ENCODE results near the gene PLCD4. TPM values are rescaled to one million over a fixed set of nuclear protein-coding genes. Genes with fewer than 3 reads are reported as not detected.
A peak's percentile ranks its signal among the peaks of the same experiment; 100 is the strongest.

Gene PLCD4
- total RNA-seq, 1 donor from 2014 or later: 0.08 TPM

- Histone ChIP-seq H3K36me3 (ENCODE audit: control insufficient read depth, insufficient read depth, low read length) (no peaks in the 10 kb centered on the region), H3K27me3 (ENCODE audit: control insufficient read depth, insufficient read depth, low read length) (no peaks in the 10 kb centered on the region), H3K4me3 (ENCODE audit: low read depth, low read length) (no peak overlapping the region)
- no peak for TF ChIP-seq CTCF (IDR thresholded peaks at IDR 0.05; ENCODE audit: insufficient read depth, low read length, poor library complexity, severe bottlenecking)
- DNase-seq (ENCODE audit: low read depth): peak; percentile 10
Observed at GRCh38 chr2:218605432-218605831, 2.3 kb upstream of the PLCD4 start.

- H3K27me3 ChIP-seq (ENCODE audit: control insufficient read depth, insufficient read depth, low read length): no peaks in the 10 kb centered on the region
- TF ChIP-seq CTCF (IDR thresholded peaks at IDR 0.05; ENCODE audit: insufficient read depth, low read length, poor library complexity, severe bottlenecking): no peak
- DNase-seq (ENCODE audit: low read depth): no peak
- H3K36me3 ChIP-seq (ENCODE audit: control insufficient read depth, insufficient read depth, low read length): no peaks in the 10 kb centered on the region
- H3K4me3 ChIP-seq (ENCODE audit: low read depth, low read length): no peak overlapping the region
Observed at GRCh38 chr2:218615868-218616315, 8.2 kb downstream of the PLCD4 start.

GRCh38 chr2:218618102-218618860, 10.6 kb downstream of the PLCD4 start:
- Histone ChIP-seq H3K27me3 (ENCODE audit: control insufficient read depth, insufficient read depth, low read length) (no peaks in the 10 kb centered on the region), H3K4me3 (ENCODE audit: low read depth, low read length) (no peak overlapping the region), H3K36me3 (ENCODE audit: control insufficient read depth, insufficient read depth, low read length) (no peaks in the 10 kb centered on the region)
- TF ChIP-seq CTCF (IDR thresholded peaks at IDR 0.05; ENCODE audit: insufficient read depth, low read length, poor library complexity, severe bottlenecking): no peak
- no peak for DNase-seq (ENCODE audit: low read depth)

GRCh38 chr2:218621007-218621406, 13.3 kb downstream of the PLCD4 start:
- no peak for TF ChIP-seq CTCF (IDR thresholded peaks at IDR 0.05; ENCODE audit: insufficient read depth, low read length, poor library complexity, severe bottlenecking)
- Histone ChIP-seq H3K27me3 (ENCODE audit: control insufficient read depth, insufficient read depth, low read length) (no peaks in the 10 kb centered on the region), H3K36me3 (ENCODE audit: control insufficient read depth, insufficient read depth, low read length) (no peaks in the 10 kb centered on the region), H3K4me3 (ENCODE audit: low read depth, low read length) (no peak overlapping the region)
- no peak for DNase-seq (ENCODE audit: low read depth)

GRCh38 chr2:218622606-218623365, 15.1 kb downstream of the PLCD4 start:
- Histone ChIP-seq H3K27me3 (ENCODE audit: control insufficient read depth, insufficient read depth, low read length) (no peaks in the 10 kb centered on the region), H3K4me3 (ENCODE audit: low read depth, low read length) (no peak overlapping the region), H3K36me3 (ENCODE audit: control insufficient read depth, insufficient read depth, low read length) (no peaks in the 10 kb centered on the region)
- TF ChIP-seq CTCF (IDR thresholded peaks at IDR 0.05; ENCODE audit: insufficient read depth, low read length, poor library complexity, severe bottlenecking): no peak
- no peak for DNase-seq (ENCODE audit: low read depth)

All from kidney epithelial cell (primary cell).